Measurements from ENCODE around the gene NSMF.

Gene NSMF

DNA sequence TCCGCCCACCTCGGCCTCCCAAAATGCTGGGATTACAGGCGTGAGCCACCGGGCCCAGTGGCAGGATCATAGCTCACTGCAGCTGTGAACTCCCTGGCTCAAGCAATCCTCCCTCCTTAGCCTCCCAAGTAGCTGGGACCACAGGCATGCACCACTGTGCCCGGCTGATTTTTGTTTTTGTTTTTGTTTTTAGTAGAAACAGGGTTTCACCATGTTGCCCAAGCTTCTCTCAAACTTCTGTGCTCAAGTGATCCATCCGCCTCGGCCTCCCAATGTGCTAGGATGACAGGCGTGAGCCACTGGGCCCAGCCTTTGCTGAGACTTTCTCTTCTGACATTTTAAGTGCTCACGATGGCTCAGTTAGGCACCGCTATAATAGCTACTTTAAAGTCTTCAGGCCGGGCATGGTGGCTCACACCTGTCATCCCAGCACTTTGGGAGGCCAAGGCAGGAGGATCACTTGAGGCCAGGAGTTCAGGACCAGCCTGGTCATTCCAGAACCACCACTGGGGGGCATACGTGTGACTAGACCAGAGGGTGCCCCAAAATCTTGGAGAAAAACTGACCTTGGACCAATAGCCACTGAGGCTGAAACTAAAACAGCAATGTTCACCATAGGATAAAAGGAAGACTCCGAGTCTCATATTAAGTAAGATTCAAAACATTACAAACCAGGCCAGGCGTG lies 14.9 kb downstream of the NSMF start:
- DNase-seq: no peak

DNA sequence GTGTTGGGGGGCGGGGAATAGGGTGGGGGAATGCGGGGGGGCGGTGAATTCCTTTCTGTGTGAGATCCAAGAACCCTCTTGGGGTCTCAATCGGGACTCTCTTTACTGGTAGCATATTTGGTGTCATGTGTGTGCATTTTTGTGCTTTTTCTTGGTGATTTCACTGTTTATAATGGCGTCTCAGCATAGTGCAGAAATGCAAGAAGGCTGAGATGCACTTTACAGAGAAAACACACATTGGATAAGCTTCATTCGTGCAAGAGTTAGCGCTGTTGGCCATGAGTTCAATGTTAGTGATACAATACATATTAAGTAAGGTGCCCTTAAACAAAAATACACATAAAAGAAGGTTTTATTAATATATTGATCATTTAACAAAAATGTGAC lies 17.2 kb downstream of the NSMF start:
- no peak for DNase-seq

DNA sequence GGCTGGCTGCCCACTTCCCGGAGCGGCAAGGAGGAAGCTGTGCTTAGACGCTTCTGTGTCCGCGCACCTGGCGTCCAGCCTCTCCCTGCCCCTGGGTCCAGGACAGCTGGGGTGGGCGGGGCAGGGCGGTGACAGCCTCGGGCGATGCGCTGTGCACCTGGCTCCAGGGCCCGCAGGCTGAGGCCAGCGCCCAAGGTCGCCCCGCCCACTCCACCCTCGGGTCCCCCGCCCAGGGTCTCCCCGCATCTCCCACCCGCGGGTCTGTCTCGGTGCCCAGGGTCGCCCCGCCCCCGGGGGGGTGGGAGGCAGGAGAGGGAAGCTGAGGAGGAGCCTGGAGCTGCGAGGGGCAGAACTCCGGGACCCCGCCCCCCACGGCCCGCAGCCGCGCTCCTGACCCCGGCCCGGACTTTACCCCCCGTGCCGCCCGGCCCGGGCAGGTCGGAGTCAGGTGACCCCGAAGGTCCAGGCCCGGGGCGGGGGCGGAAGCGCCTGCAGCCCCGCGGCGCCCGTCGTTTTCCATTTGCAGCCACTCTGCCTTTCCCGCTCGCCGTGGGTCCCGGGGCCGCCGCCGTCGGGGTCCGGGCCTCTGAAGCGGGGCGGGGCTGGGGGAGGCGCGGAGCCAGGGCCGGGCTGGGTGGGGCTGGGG lies 17.7 kb downstream of the NSMF start, which contains the start of gene ENTPD8:
ENTPD8 (minus strand) TSS at position 69 of the 646 bp plus-strand sequence. CDS start 3,072 bp downstream, outside the sequence.
- DNase-seq: no peak

DNA sequence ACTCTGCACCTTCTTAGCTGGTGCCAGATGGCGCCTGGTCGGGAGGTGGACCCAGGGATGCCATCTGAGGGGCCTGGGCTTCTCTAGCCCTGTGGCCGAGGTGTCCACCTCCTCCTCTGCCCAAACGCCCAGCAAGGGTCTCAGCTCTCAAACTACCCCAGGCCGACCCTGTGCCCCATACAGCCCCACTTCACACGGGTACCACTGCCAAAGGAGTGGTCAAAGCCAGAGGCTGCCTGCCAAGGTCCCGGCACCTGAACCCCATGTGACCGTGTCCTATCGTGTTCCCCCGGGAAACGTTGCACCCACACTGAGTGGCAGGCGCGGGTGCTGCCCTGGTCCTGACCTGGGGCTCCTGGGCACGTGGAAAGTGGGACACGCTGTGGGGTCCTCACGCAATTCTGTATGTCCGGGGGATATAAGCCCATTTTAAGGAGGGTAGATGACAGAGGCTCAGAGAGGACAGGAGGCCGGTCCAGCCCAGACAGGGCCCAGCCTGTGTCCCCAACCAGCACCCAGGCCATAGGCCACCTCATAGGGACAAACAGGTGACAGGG lies 19.9 kb downstream of the NSMF start:
- no peak for DNase-seq

DNA sequence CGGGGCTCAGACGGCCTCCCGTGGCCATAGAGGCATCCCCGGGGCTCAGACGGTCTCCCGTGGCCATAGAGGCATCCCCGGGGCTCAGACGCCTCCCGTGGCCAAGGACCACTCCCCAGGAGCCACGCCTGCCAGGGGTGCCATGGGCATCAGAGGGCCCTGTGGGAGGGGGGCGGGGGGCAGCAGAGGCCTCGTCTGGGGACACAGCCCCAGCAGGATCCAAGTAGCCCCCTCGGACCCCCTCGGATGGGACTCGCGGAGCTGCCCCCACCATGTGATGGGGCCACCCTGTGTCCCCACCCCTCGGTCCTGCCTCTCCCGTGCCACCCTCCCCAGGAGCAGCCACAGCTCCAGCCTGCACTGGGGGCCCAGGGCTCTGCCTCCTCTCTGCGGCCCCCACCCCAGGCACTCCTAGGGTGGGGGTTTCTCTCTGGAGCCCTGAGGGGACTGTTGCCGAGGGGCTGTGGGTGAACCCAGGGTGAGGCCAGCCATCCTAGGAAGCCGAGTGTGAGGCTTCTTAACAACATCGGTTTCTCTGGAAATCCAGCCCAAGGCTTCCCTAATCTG lies 20.5 kb downstream of the NSMF start:
- DNase-seq: no peak

DNA sequence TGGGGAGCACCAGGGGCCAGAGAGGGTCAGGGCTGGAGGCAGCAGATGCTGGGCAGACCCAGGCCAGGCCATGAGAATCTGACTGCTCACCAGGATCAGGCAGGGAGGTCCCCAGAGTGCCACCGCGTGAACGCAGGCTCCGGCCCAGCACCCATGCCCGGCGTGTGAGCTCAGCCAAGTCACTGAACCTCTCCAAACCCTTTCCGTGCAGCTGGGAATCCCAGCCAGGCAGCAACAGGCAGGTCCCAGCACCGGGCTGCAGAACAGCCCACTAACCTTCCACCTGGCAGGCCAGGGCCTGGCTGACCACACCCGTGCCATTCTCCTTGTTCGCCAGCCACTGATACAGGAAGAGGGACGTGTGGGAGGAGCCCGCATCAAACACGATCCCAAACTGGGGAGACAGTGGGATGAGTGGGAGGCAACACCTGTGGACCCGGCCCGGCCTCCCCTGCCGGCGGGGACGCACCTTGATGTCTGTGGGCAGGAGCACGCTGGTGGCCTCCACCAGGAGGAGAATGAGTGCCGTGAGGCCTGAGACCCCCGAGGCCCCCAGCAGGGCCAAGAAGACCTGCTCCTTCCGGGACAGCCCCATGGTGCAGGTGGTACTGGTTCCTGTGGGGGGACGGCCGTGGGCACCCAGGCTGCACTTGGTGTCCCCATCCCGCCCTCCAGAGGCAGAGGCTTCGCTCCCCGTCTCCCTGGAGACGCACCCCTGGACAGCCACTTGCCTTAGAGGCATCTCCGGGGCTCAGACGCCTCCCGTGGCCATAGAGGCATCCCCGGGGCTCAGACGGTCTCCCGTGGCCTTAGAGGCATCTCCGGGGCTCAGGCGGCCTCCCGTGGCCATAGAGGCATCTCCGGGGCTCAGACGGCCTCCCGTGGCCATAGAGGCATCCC lies 21.2 kb downstream of the NSMF start:
- DNase-seq: no peak

DNA sequence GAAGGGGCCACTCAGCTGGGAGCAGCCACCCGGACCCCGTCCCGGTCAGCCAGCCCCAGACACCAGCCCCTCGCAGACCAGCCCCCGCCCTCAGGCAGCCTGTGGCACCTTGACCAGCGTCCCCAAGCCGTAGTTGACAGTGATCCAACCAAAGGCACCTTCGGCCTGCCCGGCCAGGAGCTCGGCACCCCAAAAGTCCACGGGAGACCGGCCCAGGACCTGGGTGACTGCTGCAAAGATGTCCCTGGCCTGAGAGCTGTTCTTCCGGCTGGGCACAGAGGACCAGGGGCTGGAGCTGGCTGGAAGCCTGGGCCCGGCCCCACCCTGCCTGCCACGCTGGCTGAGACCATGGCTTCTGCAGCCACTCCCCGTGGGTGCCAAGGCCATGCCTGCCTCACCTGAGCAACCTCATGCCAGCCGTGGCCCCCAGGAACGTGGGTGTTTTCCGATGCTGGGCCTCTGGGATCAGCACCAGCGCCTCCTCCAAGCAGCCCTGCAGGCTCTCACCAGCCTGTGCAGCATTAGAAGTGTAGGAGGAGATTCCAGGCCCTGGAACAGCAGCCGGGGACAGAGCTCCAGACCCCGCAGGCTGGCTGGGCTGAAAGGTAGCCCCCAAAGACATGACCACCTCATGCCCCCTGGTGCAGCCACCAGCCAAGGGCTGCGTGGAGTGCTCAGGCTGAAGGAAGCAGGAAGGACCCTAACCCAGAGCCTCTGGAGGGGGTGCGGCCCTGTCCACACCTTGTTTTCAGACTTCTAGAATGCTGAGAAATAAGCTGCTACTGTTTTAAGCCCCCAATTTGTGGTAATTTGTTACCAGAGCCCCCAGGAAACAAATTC lies 22.2 kb downstream of the NSMF start:
- no peak for DNase-seq

DNA sequence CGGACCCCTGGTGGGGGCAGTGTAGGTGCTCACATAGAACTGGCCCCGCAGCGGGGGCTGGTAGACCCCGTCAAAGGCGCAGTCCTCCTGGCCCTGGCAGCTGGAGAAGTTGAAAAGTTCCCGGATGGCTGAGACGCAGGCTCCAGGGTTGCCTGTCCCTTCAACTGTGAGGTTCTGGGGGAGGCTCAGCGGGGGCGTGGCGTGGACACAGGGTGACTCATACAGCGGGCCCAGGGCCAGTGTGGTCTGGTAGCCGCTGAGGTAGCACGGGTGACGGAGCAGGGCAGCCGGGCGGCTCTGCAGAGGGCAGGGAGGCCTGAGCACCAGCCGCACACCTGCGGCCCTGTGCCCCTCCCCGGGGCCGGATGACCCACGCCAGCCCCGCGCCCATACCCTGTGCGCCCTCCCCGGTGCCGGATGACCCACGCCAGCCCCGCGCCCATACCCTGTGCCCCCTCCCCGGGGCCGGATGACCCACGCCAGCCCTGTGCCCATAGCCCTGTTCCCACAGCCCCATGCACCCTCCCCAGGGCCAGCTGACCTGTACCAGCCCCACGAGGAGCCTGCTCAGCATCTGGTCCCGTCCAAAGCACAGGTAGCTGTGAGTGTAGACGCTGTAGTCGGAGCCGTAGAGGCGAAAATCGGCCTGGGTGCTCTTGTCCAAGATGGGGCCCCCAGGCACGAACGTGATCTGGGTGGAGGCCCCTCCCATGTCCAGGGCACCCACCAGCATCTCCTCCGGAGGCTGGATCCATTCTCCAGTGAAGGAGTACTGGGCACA lies 23.0 kb downstream of the NSMF start:
- DNase-seq: peak; percentile 42 to 52

DNA sequence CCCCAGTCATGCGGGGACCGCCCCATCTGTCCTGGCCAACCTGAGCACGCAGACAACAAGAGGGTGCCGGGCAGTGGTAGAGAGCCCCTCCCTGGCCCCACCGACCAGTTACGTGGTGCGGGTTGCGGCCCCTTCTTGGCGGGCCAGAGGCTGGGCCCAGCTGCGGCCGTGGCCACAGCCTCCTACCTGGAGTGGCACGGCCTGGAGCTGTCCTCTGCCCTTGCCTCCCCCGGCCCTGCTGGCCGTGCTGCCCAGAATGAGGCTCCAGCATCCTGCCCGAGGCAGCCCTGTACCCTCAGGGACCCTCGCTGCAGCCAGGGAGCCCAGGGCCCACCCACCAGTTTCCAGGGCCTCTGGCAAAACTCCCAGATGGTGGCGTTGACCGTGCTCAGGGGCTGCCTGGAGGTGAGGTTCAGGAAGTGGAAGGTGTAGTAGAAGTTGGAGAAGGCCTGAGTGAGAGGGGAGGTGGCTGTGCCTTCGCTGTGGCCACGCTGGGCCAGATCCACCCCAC lies 23.7 kb downstream of the NSMF start:
- no peak for DNase-seq

DNA sequence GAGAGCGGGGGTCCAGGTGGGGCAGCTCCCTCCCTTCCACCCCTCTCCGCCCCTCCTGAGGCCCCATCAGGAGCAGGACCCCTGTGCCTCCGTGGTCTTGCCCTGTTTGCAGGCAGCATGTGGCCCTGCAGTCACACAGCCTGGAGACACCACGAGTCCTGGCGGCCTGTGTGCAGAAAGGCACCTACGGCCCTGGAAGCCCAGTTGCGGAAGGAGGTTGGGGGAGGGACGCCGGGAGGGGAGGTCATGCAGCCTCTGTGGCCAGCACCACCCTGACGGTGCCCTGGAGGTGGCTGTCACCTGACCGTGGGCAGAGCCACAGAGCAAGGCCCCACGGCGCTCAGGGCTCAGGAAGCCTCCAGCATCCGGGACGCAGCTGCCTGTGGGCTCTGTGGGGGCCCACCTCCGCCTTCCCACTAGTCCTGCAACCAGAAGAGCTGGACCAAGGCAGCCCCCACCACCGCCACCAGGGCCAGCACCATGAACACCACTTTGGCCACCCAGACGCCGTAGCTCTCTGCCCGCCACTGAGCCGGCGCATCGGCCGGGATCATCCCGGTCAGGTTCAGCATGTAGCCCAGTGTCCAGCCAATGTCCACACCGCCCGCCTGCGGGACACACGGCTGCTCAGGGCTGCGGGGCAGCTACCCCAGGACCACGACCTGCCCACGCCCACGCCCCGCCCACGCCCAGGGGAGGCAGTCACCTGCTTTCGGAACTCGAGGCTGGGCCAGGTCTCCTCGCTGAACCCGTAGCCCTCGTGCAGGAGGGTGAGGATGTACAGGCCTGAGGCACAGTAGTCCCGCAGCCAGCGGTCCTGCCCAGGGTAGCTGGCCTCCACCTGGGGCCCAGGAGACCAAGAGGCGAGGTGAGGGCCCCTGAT lies 24.4 kb downstream of the NSMF start:
- no peak for DNase-seq

DNA sequence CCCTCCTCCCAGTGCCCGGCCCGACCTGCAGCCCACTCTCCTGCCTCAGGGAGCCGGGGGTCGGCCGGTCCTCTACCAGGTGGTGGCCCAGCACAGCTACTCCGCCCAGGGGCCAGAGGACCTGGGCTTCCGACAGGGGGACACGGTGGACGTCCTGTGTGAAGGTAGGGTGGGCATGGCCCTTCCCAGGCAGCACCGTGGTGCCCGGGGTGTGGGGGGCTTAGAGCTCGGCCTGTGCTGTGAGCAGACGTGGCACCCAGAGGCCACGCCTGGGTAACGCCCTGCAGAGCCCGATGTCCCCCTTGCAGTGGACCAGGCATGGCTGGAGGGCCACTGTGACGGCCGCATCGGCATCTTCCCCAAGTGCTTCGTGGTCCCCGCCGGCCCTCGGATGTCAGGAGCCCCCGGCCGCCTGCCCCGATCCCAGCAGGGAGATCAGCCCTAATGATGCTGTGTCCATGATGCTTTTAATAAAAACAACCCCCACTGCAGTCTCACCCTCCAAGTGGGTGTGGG lies 25.2 kb downstream of the NSMF start:
- no peak for DNase-seq

DNA sequence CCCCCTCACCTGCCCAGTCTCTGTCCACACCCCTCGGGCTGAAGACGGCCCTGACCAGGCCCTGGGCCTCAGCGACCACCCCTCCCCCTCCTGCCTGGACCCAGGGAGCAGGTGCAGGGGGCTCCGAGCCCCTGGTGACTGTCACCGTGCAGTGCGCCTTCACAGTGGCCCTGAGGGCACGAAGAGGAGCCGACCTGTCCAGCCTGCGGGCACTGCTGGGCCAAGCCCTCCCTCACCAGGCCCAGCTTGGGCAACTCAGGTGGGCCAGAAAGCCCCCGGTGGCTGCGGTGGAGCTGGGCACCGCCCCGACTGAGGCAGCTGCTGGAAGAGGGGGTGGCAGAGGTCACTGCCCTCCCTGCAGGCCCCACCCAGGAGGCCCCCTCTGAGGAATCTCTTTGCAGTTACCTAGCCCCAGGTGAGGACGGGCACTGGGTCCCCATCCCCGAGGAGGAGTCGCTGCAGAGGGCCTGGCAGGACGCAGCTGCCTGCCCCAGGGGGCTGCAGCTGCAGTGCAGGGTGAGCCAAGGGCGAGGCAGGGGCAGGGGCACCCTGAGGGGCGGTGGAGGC lies 25.7 kb downstream of the NSMF start:
- no peak for DNase-seq

DNA sequence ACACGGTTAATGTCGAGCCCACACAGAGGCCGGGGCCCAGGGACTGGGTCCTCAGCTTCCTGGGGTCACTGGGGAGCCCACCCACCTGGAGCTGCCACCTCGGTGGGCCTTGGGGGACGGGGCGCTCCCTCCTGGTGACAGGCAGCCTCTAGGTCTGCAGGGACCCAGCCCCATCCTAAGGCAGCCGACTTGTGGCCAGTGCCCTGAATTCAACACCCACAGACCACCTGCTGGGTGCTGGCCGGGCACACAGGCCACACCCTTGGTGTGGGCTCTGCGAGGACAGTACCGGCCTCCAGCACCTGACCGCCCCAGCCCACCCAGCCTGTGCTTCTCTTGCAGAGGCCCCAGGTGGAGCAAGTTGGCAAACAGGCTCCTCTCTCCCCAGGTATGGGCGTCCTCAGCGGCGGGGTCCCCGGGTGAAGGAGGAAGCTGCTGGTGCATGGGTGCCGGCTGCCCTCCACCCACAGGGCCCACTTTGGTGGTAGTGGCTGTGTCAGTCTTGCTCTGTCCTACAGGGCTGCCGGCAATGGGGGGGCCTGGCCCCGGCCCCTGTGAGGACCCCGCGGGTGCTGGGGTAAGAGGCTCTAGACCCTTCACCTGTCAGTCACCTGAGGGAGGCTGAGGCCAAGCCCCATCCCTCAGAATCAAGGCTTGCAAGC lies 26.3 kb downstream of the NSMF start:
- no peak for DNase-seq

DNA sequence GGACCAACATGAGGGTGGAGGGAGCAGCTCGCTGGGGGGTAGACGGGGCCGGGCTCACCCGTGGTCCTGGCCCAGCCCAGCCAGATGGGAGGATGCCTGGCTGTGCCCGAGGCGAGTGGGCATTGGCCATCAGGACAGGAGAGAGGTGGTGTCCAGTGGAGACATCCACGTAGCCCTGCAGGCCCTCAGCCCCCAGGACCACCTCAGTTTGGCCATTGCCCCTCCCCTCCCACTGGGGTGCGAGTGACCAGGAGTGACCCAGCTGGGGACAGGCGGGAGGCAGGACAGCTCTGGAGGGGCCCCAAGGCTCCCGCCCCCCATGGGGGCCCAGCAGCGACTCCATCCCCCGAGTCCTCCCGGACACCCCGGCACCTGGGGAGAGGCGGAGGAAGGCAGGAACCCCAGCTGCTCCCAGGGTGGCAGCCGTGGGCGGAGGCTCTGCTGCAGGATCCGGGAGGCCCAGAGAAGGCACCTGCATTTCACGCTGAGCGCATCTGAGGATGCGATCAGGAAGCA lies 27.7 kb downstream of the NSMF start:
- DNase-seq: no peak

DNA sequence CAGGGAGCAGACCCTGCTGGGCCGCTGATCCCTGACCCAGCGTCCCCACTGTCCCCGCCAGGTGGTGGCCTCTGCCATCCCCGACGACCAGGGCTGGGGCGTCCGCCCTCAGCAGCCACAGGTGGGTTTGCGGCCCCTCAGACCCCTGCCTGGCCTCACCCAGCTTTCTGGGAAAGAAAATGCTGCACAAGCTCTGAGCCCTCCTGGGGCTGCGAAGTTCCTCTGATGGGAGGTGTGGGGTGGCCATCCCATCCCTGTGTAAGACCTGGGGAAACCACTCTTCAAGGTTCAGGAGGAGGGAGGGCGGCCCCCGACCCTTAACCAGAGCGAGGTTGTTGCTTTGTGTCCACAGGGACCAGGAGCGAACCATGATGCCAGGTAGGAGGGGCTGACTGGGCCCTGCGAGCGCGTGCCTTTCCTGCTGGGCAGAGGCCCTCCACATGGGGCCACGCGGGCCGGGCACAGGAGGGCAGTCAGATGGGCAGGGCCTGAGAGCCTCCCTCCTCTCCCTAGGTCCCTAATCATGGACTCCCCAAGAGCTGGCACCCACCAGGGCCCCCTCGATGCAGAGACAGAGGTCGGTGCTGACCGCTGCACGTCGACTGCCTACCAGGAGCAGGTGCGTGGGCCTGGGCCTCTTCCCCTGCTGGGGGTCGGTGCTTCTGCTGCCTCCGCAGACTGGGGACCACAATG lies 28.3 kb downstream of the NSMF start:
- no peak for DNase-seq

DNA sequence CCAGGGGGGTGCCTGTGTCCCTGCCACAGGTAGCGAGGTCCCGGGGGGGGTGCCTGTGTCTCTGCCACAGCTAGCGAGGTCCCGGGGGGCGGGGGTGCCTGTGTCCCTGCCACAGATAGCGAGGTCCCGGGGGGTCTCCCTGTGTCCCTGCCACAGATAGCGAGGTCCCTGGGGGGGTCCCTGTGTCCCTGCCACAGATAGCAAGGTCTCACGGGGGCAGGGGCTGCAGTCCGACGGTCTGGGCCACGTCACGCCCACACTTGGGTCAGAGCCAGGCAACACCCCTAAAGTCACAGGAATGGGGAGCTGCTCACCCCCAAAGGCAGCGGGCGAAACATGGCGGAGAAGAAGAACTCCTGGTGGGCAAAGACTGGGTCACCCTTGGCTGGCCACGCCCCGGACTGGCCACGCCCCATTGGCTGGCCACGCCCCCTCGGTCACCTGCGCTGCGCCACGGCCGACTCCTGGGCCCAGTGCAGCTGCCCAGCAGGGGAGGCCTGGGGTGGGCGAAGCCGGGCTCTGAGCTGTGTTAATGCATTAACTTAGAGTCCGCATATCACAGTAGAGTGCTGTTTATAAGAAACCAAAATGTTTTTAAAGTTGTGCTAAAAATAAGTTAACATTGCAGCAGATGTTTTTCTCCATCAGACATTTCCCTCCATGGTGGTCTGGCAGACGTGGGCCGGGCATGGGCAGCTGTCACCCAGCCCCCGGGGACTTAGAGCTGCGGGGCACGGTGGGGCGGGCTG lies 29.0 kb downstream of the NSMF start:
- no peak for DNase-seq

DNA sequence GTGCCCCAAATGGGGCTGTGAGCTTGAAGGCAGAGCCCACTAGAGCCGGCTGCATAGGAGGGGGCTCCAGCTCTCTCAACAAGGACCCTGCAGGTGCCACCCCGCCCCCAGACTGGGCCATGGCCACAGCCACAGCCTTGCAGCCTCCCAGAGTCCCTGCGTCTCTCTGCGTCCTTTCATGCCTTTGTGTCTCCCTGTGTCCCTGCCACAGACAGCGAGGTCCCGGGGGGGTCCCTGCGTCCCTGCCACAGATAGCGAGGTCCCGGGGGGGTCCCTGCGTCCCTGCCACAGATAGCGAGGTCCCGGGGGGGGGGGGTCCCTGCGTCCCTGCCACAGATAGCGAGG lies 29.6 kb downstream of the NSMF start:
- no peak for DNase-seq

All from inflammatory macrophage treated with lipopolysaccharide for 1 hour (primary cell).